NCI-H1092 (cell line): ENCODE data around the gene SERPINA10.
"Not testable (repeated sequence)": the region's sequence is repeated elsewhere in the genome, so short reads cannot be mapped to it uniquely, and the experiment has no call there.

Experiments used
- DNase-seq: peaks from one replicate; lab custom pipeline; 2025; lab: John Stamatoyannopoulos, UW

SERPINA10 gene

GRCh38 chr14:94313991-94314655 is 21.1 kb upstream of the SERPINA10 start:
- no peak for DNase-seq

GRCh38 chr14:94312481-94313246 is 19.6 kb upstream of the SERPINA10 start:
- no peak for DNase-seq

GRCh38 chr14:94310248-94310647 is 17.2 kb upstream of the SERPINA10 start:
- DNase-seq: no peak

- no peak for DNase-seq
These were observed 16.7 kb upstream of the SERPINA10 start for GRCh38 chr14:94309721-94310120.

- DNase-seq: no peak
These were observed 14.4 kb upstream of the SERPINA10 start for GRCh38 chr14:94307410-94307992.

- DNase-seq: no peak
These were observed 13.2 kb upstream of the SERPINA10 start for GRCh38 chr14:94306047-94306978.

GRCh38 chr14:94305620-94306019 is 12.6 kb upstream of the SERPINA10 start:
- DNase-seq: no peak

GRCh38 chr14:94304243-94304642 is 11.2 kb upstream of the SERPINA10 start:
- DNase-seq: no peak

GRCh38 chr14:94303111-94303510 is 10.0 kb upstream of the SERPINA10 start:
- DNase-seq: no peak

GRCh38 chr14:94298130-94298529 is 5.1 kb upstream of the SERPINA10 start:
- DNase-seq: no peak

GRCh38 chr14:94296181-94296545 is 3.1 kb upstream of the SERPINA10 start:
- not testable (repeated sequence) for DNase-seq

GRCh38 chr14:94295360-94296180 is 2.5 kb upstream of the SERPINA10 start:
- no peak for DNase-seq

- DNase-seq: no peak
These were observed 483 bp upstream of the SERPINA10 start for GRCh38 chr14:94293578-94293924.

- no peak for DNase-seq
These were observed 569 bp downstream of the SERPINA10 start for GRCh38 chr14:94292526-94292871.

GRCh38 chr14:94291906-94292525 is 1.1 kb downstream of the SERPINA10 start:
- no peak for DNase-seq

- DNase-seq: no peak
These were observed 1.7 kb downstream of the SERPINA10 start for GRCh38 chr14:94291159-94291905.

- no peak for DNase-seq
These were observed 2.9 kb downstream of the SERPINA10 start for GRCh38 chr14:94290197-94290596.

GRCh38 chr14:94288610-94289465 is 4.2 kb downstream of the SERPINA10 start:
- DNase-seq: no peak

GRCh38 chr14:94285158-94285557 is 7.9 kb downstream of the SERPINA10 start:
- DNase-seq: no peak
